PC-3 (cell line): ENCODE results near the gene ARHGEF7. TPM values are rescaled to one million over a fixed set of nuclear protein-coding genes. Genes with fewer than 3 reads are reported as not detected.
"Not testable (repeated sequence)": the region's sequence is repeated elsewhere in the genome, so short reads cannot be mapped to it uniquely, and the experiment has no call there.

ENCODE experiments used
- ATAC-seq: fragments of 200-7000 bp; cut with Tn5 transposase; 2 replicates; pipeline ENCODE4 v1.9.1; 2020; ENCODE audit warnings: mild to moderate bottlenecking, moderate library complexity
- BruUV-seq: library from RNA; stranded (reverse); fragments of 400-500 nt; replicated peaks from 2 replicates; lab custom pipeline; 2021; lab: Mats Ljungman, UMichigan
- CTCF ChIA-PET: fragments of 300-600 bp; sonication (Branson Sonifier 250); formaldehyde crosslinking; loops from one replicate; lab custom pipeline; 2022; ENCODE audit warnings: antibody characterized with exemption; lab: Charles Lee
- POLR2A ChIA-PET: fragments of 300-600 bp; sonication (Branson Sonifier 250); formaldehyde crosslinking; loops from one replicate; lab custom pipeline; 2022; ENCODE audit warnings: antibody characterized with exemption; ENCODE audit not compliant: unreplicated experiment; lab: Charles Lee
- DNase-seq: peaks from one replicate; pipeline ENCODE4 v3.0.0-alpha.2; 2015
- H2AFZ ChIP-seq: fragments of 300-600 bp; sonication (generic); 2 replicates; pipeline ENCODE4 v1.6.0; 2016; ENCODE audit warnings: antibody characterized with exemption, low read length
- H3F3A ChIP-seq: fragments of 300-600 bp; sonication (generic); one replicate; pipeline ENCODE4 v1.6.0; 2017; ENCODE audit warnings: antibody characterized with exemption, low read length, control low read depth, mild to moderate bottlenecking; ENCODE audit not compliant: unreplicated experiment
- H3K27ac ChIP-seq: fragments of 300-600 bp; sonication (generic); 2 replicates; pipeline ENCODE4 v1.5.1; 2016; ENCODE audit warnings: mild to moderate bottlenecking, low read length
- H3K27me3 ChIP-seq: fragments of 300-600 bp; sonication (generic); 2 replicates; pipeline ENCODE4 v1.6.1; 2016; ENCODE audit warnings: low read length, mixed read lengths
- H3K36me3 ChIP-seq: fragments of 300-600 bp; sonication (generic); 2 replicates; pipeline ENCODE4 v1.6.1; 2016; ENCODE audit warnings: low read depth, mixed run types, low read length, mixed read lengths
- H3K4me1 ChIP-seq: fragments of 300-600 bp; sonication (generic); 2 replicates; pipeline ENCODE4 v1.5.1; 2016; ENCODE audit warnings: low read length; ENCODE audit not compliant: insufficient read depth
- H3K4me2 ChIP-seq: fragments of 300-600 bp; sonication (generic); 2 replicates; pipeline ENCODE4 v1.6.0; 2016; ENCODE audit warnings: low read length
- H3K4me3 ChIP-seq: fragments of 300-600 bp; sonication (generic); 2 replicates; pipeline ENCODE4 v1.5.1; 2016; ENCODE audit warnings: mild to moderate bottlenecking, low read length, mixed read lengths
- H3K79me2 ChIP-seq: fragments of 300-600 bp; sonication (generic); 2 replicates; pipeline ENCODE4 v1.6.1; 2017; ENCODE audit warnings: low read length, mixed read lengths
- H3K9ac ChIP-seq: fragments of 300-600 bp; sonication (generic); 2 replicates; pipeline ENCODE4 v1.6.0; 2016; ENCODE audit warnings: mild to moderate bottlenecking, low read length
- H3K9me2 ChIP-seq: fragments of 300-600 bp; sonication (generic); replicated peaks from 2 replicates; pipeline ENCODE4 v1.6.1; 2016; ENCODE audit warnings: mixed run types, low read length, mixed read lengths
- H3K9me3 ChIP-seq: fragments of 300-600 bp; sonication (generic); 2 replicates; pipeline ENCODE4 v1.6.1; 2016; ENCODE audit warnings: low read length, mixed read lengths
- H4K20me1 ChIP-seq: fragments of 300-600 bp; sonication (generic); 2 replicates; pipeline ENCODE4 v1.6.1; 2016; ENCODE audit warnings: low read length, mixed read lengths
- EZH2 ChIP-seq: fragments of 300-600 bp; sonication (generic); IDR thresholded peaks from one replicate; pipeline ENCODE4 v1.6.1; 2017; ENCODE audit warnings: antibody characterized with exemption, mild to moderate bottlenecking, low read length; ENCODE audit not compliant: unreplicated experiment
- EZH2phosphoT487 ChIP-seq: fragments of 300-600 bp; sonication (generic); IDR thresholded peaks from 2 replicates; pipeline ENCODE4 v1.6.1; 2018; ENCODE audit warnings: mild to moderate bottlenecking, antibody characterized with exemption, low read length, borderline replicate concordance
- intact Hi-C: fragments of 100-400 bp; cut with micrococcal nuclease; formaldehyde crosslinking; loops from 2 replicates; pipeline ENCODE4 v1.9.0; 2023
- total RNA-seq: library from RNA; depleted of rRNA; stranded (reverse); fragments of >200 nt; gene quantifications from 2 replicates; pipeline ENCODE4 v1.2.3, GENCODE V29; 2014
- TF ChIP-seq, protein P1 (sequence below): fragments of 300-600 bp; sonication (generic); conservative IDR thresholded peaks from 2 replicates; pipeline ENCODE4 v1.5.1; 2017; ENCODE audit warnings: antibody characterized with exemption, low read depth, mild to moderate bottlenecking, low read length

Gene ARHGEF7
- total RNA-seq, 1 experiment from 2014 or later = 14.7 TPM

DNA sequence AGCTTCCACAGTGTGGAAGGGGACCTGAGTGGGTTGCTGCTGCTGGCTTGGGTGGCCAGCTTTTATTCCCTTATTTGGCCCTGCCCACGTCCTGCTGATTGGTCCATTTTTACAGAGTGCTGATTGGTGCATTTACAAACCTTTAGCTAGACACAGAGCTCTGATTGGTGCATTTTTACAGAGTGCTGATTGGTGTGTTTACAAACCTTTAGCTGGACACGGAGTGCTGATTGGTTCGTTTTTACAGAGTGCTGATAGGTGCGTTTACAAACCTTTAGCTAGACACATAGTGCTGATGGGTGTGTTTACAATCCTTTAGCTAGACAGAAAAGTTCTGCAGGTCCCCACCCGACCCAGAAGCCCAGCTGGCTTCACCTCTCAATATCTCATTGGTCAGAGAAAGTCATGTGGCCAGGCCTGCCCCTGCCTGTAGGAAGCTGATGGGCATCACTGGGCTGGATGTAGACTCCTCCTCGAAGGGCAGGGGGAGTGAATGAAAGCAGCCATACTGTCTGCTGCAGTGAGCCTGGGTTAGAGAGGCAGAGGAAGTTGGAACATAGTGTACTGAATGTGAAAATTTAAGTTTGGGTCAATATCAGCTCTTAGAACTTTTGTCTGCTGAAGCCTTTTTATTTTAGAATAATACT lies 83.7 kb downstream of the ARHGEF7 start:
- H3K9ac ChIP-seq, H2AFZ ChIP-seq, POLR2A ChIA-PET, intact Hi-C loops, H3F3A ChIP-seq, BruUV-seq, ATAC-seq, CTCF ChIA-PET, H3K4me2 ChIP-seq, DNase-seq, H3K36me3 ChIP-seq, H3K9me2 ChIP-seq, H3K27ac ChIP-seq, H3K27me3 ChIP-seq, H3K9me3 ChIP-seq, H3K4me1 ChIP-seq, H3K4me3 ChIP-seq: not testable (repeated sequence)
- H4K20me1 ChIP-seq = peaks cover 11% of the 10 kb centered on the region; the same call in 1 of the 2 replicates
- peaks cover 42% of the 10 kb centered on the region for H3K79me2 ChIP-seq

DNA sequence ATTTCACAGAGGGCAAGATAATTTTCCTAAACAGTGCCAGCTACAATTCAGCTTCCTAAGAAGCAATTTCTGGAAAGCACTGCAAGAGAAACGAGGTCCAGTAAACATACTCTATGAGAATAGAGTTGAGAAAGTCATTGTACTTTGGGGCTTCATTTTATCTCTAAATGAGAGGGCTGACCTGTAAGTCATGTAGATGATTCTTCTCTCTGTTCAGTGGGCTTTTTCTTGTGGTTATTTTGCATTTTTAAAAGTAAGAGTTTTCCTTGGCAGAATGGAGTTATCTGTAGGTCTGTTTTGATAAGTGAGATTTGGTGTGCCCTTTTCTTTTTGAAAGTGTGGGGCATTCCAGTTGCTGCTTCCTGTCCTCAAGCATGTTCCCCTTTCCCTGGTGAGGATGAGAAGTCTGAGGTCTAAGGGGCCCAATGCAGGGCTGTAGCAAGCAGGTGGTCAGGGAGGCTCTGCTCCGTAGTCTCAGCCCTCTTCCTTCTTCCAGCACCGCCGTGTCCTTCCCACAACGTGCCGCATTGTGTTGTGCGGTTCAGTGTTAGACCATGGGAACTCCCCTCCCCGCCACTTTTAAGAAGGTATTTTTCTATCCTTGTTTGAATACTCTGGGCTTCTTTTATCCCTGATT lies 86.3 kb downstream of the ARHGEF7 start:
- BruUV-seq = no TSS peak
- CTCF ChIA-PET = no interaction called here
- H3K36me3 ChIP-seq = no peaks in the 10 kb centered on the region
- no peak overlapping the region for H3K9ac ChIP-seq
- POLR2A ChIA-PET = no interaction called here
- H3K27ac ChIP-seq = no peak overlapping the region
- no peaks in the 10 kb centered on the region for H3K4me1 ChIP-seq
- ATAC-seq = no peak
- no peaks in the 10 kb centered on the region for H3F3A ChIP-seq
- no peak overlapping the region for H3K4me2 ChIP-seq
- DNase-seq = no peak
- TF ChIP-seq EZH2phosphoT487 = no peak
- TF ChIP-seq, protein P1, sequence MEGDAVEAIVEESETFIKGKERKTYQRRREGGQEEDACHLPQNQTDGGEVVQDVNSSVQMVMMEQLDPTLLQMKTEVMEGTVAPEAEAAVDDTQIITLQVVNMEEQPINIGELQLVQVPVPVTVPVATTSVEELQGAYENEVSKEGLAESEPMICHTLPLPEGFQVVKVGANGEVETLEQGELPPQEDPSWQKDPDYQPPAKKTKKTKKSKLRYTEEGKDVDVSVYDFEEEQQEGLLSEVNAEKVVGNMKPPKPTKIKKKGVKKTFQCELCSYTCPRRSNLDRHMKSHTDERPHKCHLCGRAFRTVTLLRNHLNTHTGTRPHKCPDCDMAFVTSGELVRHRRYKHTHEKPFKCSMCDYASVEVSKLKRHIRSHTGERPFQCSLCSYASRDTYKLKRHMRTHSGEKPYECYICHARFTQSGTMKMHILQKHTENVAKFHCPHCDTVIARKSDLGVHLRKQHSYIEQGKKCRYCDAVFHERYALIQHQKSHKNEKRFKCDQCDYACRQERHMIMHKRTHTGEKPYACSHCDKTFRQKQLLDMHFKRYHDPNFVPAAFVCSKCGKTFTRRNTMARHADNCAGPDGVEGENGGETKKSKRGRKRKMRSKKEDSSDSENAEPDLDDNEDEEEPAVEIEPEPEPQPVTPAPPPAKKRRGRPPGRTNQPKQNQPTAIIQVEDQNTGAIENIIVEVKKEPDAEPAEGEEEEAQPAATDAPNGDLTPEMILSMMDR = no peak
- TF ChIP-seq EZH2 = no peak
- H2AFZ ChIP-seq = no peak overlapping the region
- H3K4me3 ChIP-seq = no peak overlapping the region
- H3K9me3 ChIP-seq = no peaks in the 10 kb centered on the region
- intact Hi-C loops = no loop called here
- peaks cover 11% of the 10 kb centered on the region; the same call in 1 of the 2 replicates for H4K20me1 ChIP-seq
- H3K27me3 ChIP-seq = no peaks in the 10 kb centered on the region
- peaks cover 61% of the 10 kb centered on the region for H3K79me2 ChIP-seq
- H3K9me2 ChIP-seq = no peaks in the 10 kb centered on the region

DNA sequence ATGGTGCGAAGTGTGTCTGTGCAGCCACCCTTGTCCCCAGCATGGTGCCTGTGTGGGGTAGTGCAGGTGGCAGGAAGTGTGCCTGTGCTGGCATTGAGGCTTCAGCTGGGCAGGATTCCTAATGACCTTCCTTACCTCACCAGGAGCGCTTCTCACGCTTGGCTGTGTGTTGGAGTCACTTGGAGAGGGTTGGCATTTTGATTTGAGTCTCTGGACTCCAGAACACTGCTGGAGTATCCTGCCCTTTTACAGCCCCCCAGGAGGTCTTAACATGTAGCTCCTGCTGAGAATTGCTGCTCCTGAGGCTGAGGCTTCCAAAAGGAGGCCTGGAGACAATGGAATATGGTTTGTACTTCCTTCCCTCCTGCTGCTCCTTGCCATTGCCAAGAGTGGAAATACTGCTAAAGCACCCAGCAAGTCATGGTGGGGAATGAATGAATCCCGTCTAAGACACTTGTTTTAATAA lies 87.1 kb downstream of the ARHGEF7 start:
- H3K9me2 ChIP-seq = no peaks in the 10 kb centered on the region
- H3K4me2 ChIP-seq = no peak overlapping the region
- no peak overlapping the region for H3K4me3 ChIP-seq
- no peaks in the 10 kb centered on the region for H3K36me3 ChIP-seq
- H4K20me1 ChIP-seq = peaks cover 11% of the 10 kb centered on the region; the same call in 1 of the 2 replicates
- no peak for ATAC-seq
- BruUV-seq = no TSS peak
- H3K9ac ChIP-seq = no peak overlapping the region
- no peak for DNase-seq
- TF ChIP-seq EZH2phosphoT487 (no peak), EZH2 (no peak)
- TF ChIP-seq, protein P1 = no peak
- ChIA-PET POLR2A (no interaction called here), CTCF (interaction anchor here (0.5 kb wide), 1 partner anchor 135 kb away, joined by 7 read pairs; no protein-coding TSS in a partner anchor)
- peaks cover 63% of the 10 kb centered on the region for H3K79me2 ChIP-seq
- no peaks in the 10 kb centered on the region for H3K4me1 ChIP-seq
- no peak overlapping the region for H3K27ac ChIP-seq
- H3F3A ChIP-seq = no peaks in the 10 kb centered on the region
- H2AFZ ChIP-seq = no peak overlapping the region
- intact Hi-C loops = no loop called here
- no peaks in the 10 kb centered on the region for H3K27me3 ChIP-seq
- H3K9me3 ChIP-seq = no peaks in the 10 kb centered on the region
